HG03135 (cell line): Measurements from ENCODE around the gene AGPAT4.

ENCODE experiments used
- ATAC-seq: cut with Tn5 transposase; IDR thresholded peaks from one replicate; pipeline ENCODE4 v1.9.1; 2021; ENCODE audit warnings: mild to moderate bottlenecking, moderate library complexity; ENCODE audit not compliant: unreplicated experiment

Gene AGPAT4

DNA sequence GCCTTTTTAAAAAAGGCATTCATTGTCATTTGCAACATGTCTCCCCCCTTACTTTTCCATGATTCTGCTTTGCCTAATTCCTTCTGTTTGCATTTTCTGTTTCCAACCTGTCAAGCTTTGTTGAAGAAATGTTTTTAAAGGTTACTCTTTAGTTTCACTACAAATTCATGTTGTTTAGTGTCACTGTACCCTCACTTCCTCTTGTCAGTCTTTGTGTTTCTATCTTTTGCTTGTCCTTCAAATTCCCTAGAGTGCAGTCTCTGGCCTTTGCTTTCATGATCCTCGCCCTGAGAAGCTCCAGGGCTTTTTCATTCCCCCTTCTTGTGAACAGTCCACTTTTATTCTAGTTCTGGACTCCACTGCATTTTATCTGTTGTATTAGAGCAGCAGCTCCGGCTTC lies 191.6 kb downstream of the AGPAT4 start:
- ATAC-seq: no peak

DNA sequence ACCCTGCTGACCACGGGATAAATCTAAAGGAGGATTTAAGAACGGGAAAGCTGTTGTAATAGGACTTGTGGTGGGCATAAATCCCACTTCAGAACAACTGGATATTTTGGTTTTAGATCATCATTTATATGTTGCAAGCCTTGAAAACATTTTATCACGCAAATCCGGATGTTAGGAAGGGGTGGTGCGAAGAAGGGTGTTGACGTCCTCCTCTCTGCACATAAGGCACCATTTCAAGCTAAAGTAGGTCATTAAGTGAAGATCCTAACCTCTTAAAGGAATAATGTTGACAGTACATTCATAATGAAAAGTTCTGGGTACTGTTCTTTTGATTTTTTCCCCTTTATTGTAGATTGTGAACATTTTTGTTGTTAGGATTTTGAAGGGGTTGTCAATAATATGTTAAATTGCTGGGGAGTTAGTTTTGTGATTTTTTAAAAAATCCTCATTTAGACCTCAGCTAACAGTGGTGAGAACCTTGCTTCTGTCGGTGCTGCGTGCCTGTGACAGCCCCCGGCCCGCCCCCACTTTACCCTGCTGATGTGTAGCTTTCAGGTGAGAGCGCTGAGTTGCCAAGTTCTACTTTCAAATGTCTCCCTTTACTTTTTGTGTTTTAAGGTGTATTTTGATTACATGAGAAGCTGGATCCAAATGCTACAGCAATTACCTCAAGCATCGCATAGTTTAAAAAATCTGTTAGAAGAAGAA lies 193.4 kb downstream of the AGPAT4 start:
- ATAC-seq: no peak
